ACHN (cell line): Measurements from ENCODE around the gene CD81.

Experiments used
- DNase-seq: peaks from one replicate; pipeline ENCODE4 v3.0.0-alpha.2; 2015
- in situ Hi-C: cut with HindIII; loops from 2 replicates; pipeline ENCODE4 v1.10.0; 2017; ENCODE audit warnings: low sequenced_read_pairs, low pct_ligation_motif_present, low pct_unique_long_range_greater_than_20kb

The CD81 gene

DNA sequence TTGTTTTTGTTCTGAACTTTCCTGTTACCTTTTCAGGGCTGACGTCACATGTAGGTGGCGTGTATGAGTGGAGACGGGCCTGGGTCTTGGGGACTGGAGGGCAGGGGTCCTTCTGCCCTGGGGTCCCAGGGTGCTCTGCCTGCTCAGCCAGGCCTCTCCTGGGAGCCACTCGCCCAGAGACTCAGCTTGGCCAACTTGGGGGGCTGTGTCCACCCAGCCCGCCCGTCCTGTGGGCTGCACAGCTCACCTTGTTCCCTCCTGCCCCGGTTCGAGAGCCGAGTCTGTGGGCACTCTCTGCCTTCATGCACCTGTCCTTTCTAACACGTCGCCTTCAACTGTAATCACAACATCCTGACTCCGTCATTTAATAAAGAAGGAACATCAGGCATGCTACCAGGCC, 19.9 kb downstream of the CD81 start:
- in situ Hi-C loops = no loop called here
- no peak for DNase-seq

DNA sequence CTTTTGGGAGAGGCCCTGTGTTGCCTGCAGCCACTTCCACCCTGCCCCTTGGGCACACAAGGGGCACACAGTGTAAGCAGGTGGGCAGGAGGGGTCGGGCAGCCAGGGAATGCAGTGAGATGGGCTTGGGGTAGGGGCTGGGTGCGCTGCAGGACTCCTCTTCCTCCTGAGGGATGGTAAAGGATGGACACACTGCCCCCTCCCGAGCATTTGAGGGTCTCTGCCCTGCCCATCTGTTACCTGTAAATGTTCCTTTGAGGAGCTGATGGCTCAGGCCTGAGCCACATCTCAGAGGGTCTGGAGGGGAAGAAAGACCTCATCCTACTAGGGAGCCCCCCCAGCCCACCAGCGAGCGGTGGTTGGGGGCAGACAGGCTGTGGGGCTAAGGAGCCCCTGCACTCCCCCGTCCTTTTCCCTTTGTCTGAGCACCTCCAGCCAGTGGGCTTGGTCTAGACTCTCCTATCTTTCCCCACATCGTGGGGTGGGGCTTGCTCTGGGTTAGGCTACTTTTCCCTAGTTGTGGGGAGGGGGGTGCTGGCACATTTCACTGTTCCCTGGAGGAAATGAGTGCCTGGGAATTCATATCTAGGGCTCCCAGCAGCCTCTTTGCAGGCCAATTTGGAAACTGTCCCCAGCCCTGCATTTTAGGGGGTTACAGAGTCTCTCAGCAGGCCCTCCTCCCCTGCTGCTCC, 21.7 kb downstream of the CD81 start:
- DNase-seq = no peak
- in situ Hi-C loops = no loop called here

DNA sequence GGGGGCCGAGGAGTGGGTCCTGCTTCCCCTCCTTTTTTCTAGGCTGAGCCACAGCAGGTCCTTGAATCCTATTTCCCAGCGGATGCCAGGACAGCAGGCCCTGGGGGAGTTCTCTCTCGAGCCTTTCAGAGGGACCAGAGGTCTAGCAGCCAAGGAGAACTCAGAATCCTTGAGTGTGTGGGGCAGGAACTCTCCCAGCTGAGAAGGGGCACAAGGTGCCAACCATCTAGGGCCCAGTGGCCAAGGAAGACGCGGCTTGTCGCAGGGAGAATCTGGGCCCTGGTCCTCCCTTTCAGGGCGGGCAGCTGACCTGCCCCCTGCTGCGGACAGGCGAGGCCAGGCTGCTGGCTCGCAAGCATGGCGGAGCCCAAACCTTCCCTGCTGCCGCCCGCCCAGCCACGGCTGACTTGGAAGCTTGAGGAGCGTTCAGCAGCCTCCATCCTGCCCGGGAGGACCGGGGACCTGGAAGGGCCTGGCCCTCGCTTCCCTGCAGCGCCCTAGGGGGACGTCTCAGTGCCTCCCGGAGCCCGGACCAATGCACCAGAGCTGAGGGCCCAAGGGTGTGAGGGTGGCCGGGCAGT, 22.5 kb downstream of the CD81 start:
- in situ Hi-C loops = no loop called here
- peak; percentile 44 for DNase-seq

DNA sequence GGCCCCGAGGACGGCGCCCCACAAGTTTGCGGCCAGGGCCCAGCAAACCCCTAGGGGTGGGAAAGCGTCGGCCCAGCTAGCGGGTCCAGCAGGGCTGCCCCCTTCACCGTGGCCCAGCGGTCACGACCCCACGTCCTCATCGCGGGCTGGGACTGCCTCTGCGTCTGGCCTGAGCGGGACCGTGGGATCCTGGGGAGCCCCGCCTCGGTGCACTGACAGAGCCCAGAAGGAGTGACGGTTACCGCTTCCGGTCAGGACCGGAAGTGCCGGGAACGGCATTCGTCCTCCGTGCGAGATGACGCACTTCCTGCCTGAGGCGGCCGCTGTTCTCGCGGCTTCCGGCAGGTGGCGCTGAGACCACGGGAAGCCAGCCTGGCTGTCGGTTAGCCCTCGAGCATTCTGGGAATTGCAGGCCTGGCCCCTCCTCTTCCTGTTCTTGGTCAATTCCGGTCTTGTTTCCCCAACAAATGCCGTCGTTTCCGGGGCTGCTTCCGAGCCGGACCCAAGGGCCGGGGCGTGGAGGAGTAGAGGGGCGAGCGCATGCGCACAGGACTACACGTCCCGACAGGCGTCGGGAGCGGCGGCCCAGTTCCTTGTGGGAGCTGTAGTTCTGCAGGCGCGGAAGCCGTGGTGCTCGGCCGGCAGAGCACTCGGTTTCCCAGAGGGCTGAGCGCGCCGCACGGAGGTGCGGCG, 23.1 kb downstream of the CD81 start, which contains the start of gene TSSC4:
TSS of gene TSSC4 (plus strand) at position 682 of the 693 bp plus-strand sequence. CDS start 1,884 bp downstream, outside the sequence.
- in situ Hi-C loops = no loop called here
- DNase-seq = peak; percentile 99

DNA sequence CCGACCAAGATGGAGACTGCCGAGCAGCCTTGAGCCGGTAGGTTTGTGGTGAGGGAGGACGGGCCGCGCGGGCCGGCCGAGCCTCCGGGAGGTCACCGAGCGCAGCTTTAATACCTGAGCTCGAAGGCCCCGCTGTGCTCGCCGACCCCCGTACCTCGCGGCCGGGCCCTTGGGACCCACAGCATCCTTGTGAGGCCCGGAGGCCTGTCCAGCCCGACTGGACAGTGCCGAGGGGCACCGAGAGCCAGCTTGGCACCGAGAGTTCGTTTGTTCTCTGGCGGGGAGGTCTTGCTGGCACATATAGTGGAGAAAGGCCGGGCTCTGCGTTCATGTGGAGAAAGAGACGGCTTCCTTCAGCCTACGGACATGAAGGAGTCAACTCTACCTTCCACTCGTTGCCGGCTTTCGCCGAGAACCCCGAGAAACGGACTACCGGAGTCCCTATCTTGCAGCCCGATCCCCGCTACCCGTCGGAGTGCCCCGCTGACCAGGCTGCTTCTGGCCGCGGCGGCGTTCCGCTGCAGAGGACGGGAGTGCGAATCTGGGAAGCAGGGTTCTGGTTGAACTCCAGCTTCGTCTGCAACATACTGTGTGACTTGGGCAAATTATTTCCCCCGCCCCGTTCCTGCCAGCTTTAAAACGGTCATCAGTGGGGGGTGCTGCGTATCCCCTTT, 23.8 kb downstream of the CD81 start:
- in situ Hi-C loops = no loop called here
- DNase-seq = no peak

DNA sequence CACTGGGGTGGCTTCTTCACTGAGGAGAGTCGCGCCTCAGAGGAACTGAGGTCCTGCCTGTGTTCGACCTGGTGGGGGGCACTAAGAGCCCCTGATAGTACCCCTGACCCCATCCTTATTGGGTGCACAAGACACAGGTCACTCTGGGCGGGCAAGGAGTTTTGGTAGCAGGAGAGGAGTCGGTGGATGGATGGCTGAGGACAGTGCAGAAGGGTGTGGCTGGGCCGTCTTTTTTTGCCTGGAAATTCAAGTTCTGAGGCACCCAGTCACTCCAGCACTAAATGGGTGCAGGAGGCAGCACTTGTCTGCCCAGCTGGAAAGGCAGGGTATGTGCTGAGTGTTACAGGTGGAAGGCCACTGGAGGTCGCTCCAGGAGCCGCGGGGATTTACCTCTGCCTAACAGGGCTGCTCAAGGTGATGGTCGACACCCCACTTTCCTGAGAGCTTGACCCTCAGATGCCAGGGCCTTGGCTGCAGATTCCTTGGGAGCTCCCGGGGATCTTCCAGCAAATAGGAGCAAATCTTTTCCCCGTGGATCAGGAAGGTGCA, 24.4 kb downstream of the CD81 start:
- DNase-seq = peak; percentile 24
- in situ Hi-C loops = no loop called here

DNA sequence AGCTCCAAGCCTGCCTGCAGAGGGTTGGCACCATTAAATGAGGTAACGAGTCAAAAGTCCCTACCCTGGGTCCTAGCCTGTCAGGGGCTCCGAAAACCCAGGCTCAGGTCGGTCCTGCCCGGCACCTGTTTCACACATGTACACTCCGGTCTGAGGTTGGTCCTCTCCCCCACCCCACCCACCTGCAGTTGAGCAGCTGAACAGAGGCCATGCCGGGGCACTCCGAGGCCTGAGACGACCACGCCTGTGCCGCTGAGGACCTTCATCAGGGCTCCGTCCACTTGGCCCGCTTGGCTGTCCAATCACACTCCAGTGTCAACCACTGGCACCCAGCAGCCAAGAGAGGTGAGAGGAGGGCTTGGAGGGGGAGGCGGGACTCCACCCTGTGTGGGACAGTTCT, 25.0 kb downstream of the CD81 start:
- in situ Hi-C loops = no loop called here
- DNase-seq = no peak

DNA sequence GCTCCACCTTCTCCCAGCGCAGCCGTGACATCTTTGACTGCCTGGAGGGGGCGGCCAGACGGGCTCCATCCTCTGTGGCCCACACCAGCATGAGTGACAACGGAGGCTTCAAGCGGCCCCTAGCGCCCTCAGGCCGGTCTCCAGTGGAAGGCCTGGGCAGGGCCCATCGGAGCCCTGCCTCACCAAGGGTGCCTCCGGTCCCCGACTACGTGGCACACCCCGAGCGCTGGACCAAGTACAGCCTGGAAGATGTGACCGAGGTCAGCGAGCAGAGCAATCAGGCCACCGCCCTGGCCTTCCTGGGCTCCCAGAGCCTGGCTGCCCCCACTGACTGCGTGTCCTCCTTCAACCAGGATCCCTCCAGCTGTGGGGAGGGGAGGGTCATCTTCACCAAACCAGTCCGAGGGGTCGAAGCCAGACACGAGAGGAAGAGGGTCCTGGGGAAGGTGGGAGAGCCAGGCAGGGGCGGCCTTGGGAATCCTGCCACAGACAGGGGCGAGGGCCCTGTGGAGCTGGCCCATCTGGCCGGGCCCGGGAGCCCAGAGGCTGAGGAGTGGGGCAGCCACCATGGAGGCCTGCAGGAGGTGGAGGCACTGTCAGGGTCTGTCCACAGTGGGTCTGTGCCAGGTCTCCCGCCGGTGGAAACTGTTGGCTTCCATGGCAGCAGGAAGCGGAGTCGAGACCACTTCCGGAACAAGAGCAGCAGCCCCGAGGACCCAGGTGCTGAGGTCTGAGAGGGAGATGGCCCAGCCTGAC, 26.0 kb downstream of the CD81 start:
- DNase-seq = no peak
- in situ Hi-C loops = no loop called here

DNA sequence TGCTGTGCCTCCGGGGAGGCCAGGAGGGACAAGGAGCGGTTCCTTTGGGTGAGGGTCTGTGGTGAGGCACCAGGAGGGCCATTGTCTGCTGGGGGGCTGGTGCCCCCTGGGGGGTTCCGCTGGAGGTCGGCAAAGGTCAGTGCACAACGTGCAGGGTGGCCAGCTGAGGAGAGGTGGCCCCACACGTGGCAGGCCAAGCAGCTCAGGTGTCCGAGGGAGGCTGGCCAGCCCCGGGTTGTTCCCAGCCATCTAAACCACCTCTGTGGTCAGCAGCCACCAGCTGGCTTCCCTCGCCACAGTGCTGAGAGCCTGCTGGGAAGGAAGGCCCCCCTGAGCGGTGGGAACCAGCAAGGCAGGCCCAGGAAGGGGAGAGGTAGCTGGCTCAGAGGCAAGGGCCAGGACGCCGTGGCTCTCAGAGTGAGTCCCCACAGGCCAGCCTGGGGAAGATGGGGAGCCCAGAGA, 27.7 kb downstream of the CD81 start:
- in situ Hi-C loops = no loop called here
- no peak for DNase-seq

DNA sequence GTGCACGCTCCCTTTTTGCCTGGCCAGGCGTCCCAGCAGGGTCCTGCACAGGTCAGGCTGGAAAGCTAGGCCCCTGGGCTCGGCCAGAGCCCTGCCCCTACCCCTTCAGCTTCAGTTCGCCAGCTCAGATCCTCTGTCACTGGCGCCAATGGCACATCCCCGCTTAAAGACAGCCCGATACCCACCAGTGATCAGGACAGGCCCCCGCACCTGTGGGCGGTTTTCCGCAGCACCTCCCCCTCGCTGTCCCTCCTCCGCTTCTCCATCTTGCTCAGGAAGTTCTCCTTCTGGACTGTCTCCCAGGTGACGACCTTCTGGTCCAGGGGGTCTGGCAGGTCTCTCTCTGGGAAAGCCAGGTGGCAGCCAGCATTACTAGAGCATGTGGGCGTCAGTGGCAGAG, 29.3 kb downstream of the CD81 start:
- in situ Hi-C loops = no loop called here

DNA sequence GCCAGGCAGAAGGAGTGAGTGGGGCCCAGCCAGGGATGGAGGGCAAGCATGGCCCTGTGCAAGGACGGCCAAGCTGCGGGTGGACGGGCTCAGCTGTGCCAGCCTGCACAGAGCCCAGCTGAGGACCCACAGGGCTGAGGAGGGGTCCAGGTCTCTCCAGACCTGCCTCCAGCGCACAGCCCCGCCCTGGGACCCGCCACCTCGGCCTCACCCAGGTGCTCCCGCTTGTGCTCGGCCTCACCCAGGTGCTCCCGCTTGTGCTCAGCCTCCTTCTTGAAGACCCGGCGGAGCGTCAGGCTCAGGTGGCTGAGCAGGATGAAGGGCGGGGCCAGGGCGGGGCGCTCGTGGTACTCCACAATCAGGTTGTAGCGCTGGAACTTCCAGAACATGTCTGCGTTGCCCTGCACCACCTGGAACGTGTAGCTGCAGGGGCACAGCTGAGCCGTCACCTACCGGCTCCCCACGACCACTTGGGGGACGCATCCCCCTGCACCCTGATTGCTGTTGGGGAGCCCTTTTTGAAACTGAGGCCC, 29.8 kb downstream of the CD81 start:
- in situ Hi-C loops = no loop called here
- DNase-seq = no peak

More for the DNA sequence above, 29.3 kb downstream of the CD81 start:
- DNase-seq = no peak

DNA sequence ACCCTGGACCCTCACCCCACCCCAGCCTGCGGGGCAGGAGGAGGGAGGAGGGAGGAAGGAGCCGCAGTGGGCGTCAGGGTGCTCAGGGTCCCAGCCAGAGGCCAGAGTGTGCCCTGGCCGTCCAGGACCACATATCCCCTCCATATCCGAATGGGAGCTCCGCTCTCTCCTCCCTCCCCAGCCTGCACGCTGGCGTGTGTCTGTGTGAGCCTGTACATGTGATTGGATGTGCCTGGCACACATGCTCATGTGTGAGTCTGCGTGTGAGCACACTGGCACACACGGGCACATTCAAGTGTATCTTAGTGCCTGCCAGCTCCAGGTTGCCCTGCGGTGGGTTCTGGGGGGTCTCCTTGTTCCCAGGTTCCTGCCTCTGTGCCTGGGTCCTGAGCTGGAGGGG, 31.6 kb downstream of the CD81 start:
- DNase-seq = no peak
- in situ Hi-C loops = no loop called here

DNA sequence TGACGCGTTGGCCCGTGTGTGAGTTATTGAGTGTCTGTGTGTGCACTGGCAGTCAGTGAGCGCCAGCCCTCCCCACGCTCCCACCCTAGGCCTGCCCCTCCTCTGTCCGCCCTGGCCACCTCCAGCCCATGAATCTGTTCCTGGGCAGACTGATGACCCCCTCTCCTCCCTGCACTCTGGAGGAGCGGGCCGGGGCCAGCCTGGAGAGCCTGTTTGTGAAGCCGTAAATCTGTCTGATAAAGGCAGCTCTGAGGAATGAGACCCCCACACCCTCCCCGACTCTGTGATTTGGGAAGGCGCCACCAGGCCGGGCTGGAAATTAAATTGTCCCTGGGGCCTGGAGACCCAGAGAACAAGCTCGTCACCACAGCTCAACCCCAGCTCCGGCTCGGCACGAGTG, 32.0 kb downstream of the CD81 start:
- DNase-seq = no peak
- in situ Hi-C loops = no loop called here

DNA sequence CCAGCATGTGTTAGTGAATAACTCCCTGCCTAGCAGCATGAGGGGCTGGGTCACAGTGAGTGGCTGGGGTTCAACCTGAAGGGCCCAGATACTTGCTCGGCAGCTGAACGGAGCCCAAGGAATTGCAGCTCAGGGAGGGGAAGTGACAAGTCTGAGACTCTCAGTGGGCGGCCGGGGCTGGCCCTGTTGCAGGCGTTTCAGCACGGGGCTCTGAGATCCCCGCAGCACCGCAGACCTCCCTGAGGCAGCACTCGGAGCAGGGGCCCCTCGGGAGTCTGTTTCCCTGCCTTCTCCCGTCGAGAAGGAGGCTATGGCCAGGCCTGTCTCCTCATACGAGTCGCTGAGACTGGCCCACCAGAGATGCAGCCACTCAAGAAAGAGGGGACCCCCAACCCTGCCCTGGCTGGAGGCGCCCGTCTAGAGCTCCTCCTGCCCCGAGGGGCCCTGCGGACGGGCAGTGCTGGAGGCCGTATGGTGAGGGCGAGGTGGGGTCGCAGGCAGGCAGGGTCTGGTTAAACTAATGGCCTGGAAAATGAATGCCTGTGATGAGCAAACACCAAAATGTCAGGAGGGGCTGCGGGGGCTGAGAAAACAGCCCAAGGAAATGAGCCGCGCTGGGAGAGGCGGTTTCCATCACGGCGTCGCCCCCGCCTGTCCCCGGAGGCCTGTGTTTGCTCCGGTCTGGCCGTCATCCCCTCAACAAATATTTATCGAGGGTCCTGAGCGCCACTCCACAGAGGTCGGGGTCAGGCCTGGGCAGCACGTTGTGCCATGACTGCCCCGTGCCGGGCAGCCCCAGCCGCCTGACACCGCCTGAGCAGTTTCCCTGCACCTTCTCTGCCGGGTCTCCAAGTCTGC, 32.7 kb downstream of the CD81 start:
- in situ Hi-C loops = no loop called here
- no peak for DNase-seq

DNA sequence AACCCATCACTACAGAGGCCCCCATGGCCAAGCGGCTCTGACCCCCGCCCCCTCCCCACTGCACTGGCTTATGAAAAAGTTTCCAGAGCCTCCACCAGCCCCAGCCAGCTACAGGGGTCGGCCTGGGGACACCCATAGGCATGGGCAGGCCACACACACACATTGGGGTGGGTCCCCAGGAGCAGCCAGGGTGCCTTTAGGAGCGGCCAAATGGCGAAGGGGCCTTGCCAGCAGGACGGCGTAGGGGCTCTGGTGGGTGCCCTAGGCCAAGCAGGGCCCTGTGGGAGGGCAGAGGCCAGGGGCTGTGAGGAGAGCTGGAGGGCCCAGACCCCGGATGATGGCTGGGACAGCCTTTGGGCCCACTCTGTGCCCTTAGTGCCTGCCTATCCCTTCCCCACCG, 33.5 kb downstream of the CD81 start:
- no peak for DNase-seq
- in situ Hi-C loops = no loop called here

DNA sequence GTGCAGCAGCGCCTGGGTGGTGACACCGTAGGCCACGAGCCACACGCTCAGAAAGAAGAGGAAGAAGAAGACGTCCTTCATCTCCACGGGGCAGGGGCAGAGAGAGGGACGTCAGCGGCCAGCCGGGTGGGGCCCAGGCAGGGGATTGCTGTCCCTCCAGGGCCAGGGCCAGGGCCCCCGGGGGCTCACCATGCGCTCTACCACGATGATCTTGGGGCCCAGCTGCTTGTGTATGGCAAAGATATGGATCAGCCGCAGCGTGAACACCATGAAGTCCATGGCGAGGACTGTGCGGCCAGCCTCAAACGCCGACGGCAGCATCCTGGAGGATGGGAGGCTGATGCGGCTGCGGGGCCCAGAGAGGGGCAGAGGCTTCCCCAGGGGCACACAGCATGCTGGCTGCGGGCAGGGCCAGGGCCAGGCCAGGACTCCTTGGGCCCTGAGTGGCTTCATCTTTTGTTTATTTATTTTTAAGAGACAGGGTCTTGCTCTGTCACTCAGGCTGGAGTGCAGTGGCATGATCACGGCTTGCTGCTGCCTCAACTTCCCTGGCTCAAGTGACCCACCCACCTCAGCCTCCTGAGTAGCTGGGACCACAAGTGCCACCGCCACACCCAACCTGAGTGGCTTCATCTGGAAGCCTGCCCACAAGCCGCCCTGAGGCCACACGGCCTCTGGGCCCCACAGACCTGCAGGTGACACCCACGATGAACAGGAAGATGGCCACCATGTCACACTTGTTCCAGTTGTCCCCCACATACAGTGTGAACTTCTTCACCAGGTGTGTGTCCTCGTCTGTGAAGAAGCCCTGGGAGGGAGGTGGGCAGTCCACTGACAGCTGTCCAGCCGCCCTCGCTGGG, 34.6 kb downstream of the CD81 start:
- in situ Hi-C loops = no loop called here
- no peak for DNase-seq
